HG03354 (cell line): ENCODE results near the gene TBXAS1.
A peak's percentile ranks its signal among the peaks of the same experiment; 100 is the strongest.
"Not testable (repeated sequence)": the region's sequence is repeated elsewhere in the genome, so short reads cannot be mapped to it uniquely, and the experiment has no call there.

Experiments
- ATAC-seq: cut with Tn5 transposase; IDR thresholded peaks from one replicate; pipeline ENCODE4 v1.9.1; 2021; ENCODE audit warnings: mild to moderate bottlenecking; ENCODE audit not compliant: unreplicated experiment, poor library complexity, severe bottlenecking

Gene TBXAS1

DNA sequence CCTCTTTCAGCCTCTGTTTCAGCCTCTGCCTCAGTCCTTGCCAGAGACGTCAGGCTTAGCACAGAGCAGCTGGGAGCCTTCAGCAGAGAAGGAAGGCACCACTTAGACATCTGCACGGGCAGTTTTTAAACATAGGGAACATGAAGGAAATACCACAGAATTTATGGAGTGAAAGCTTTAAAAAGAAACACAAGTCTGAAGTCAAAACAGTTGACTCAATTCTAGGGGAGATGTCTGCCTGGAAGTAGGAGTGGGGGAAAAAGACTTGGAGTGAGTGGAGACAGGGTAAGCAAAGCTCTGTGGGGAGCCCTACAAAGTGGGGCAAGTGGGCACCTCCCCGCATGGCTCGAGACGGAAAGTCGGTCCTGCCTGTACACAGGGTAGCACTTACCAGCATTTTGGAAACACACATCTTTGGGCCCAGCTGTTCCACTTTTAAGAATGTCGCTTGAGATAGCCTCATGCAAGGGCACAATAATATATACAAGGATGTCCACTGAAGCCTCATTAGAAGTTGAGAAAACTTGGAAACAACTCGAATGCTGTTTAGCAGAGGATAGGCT lies 5.0 kb upstream of the TBXAS1 start:
- no peak for ATAC-seq

DNA sequence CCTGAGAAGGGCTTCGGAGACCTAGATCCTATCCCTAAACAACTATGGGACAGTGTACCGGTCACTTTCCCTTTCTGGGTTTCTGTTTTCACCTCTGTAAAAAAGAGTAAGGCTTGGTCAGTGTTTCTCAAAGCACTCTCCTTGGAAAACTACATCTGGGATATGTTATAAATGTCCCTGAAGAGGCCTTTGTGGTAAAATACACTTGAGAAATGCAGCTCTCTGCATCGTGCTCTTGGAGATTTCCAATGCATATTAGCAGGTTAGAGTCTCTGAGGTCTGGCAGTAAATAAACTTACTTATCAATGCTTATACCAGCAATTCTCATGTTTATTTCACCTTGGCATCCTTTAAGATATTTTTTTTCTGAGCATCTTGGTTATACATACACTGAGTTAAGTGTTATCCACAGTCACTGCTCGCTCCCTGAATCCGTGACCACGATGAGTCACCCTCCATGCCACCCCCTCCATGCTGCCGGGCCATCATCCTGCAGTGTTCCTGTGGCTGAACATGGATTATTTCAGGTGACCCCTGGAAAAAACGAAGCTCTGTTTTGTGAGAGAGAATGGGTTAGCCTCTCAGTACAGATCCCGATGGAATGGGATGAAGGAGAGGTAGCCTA lies 3.3 kb upstream of the TBXAS1 start:
- no peak for ATAC-seq

DNA sequence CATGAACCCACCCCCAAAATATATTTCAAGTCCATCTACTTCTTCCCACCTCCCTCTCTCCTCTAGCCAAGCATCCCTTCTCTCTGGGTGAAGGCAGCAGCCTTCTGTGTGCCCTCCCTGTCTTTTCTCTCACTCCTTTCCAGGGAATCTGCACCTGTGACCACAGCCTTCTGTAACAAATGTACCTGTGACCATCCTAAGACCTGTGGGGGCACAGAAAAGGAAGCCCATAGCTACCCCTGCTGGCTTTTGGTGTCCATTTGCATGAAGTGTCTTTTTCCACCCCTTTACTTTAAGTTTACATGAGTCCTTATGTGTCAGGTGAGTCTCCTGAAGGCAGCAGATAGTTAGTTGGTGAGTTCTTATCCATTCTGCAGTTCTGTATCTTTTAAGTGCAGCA lies 2.0 kb upstream of the TBXAS1 start:
- ATAC-seq, result no peak

DNA sequence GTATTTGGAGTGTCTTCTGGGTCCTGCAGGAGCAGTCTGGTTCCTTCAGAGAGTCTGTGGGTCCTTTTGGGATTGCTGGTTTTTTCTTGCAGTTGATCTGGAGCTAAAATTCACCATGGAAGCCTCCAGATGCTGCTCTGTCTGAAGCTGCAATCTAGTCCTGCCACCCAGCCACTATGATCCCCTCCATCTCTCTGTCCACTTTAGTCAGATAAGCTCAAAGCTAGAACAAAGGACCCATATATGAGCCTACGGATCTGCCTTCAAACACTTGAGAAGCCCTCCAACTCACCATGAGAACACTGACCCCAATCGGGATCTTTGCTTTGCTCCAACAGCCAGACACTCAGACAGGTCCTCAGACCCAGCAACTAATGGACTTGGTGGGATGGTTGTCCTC lies 618 bp upstream of the TBXAS1 start:
- ATAC-seq, result no peak

DNA sequence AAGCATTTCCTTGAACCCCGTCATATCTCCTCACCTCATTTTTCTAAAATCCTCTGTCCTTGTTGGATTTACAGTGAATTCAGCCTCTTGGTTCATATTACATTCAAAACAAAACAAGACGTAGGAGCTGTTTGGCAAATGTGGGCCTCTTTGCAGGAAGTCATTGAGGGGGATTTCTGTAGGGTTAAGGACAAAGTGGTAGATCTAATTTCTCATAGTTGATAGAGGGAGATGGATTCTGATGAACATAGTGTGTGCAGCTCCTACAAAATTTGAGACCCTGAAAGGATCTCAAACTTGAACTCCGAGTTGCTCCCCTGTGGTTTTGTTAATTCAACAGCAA lies 682 bp downstream of the TBXAS1 start:
- peak; percentile 24 for ATAC-seq

DNA sequence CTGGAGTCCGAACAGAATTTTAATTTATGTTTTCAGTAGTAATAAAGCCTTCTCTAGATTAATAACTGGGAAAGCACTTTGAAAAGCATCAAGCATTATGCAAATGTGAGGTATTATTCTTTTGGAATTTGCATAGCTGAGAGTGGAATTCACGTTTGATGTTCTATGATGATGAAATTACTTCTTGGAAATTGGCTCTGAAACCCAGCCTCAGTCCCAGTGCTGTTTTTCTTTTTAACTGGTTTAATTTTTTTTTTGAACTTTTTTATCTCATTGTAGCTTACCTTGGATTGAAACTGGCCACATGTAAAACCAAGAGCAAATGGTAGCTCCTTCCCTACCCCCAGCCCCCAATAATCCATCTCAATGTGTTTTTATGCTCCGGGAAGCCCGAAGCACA lies 1.2 kb downstream of the TBXAS1 start:
- ATAC-seq, result no peak

DNA sequence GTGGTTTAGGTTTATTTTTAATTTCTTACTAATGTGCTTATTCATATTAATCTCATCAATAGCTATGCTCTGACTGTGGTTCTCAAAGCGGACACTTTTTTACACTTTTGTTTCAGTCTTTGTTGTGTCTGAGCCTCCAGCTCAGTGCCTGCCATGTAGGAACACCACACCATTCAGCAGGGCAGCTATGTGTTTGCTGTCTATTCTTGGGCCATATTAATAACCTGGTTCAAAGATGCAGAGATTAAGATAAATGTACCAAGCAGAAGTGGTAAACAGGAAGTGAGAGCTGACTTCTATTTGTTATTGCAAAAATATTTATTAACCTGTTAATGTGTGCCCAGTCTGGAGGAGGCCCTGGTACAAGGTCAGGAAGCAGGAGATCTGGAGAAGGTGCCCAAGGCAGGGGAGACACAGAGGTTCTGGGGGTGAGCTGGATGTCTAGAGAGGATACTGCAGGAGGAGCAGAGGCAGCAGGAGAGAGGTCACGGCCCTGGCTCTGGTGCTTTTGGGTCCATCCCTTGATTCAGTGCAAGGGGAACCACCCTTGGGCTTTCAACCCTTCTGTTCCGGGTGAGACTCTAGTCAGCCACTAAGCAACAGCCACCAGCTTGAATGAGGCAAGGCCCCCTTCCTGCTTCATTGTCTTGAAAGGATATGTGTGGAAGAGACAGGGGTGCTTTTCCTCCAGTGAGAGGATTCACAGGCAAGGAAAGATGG lies 1.9 kb downstream of the TBXAS1 start:
- ATAC-seq, result peak; percentile 59

DNA sequence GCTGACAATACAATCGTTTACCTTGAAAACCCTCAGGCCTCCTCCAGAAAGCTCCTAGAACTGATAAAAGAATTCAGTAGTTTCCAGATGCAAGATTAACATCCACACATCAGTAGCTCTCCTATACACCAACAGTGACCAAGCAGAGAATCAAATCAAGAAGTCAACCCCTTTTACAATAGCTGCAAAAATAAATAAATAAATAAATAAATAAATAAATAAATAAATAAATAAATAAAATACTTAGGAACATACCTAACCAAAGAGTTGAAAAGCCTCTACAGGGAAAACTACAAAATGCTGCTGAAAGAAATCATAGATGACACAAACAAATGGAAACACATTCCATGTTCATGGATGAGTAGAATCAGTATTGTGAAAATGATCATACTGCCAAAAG lies 6.8 kb downstream of the TBXAS1 start:
- ATAC-seq, result not testable (repeated sequence)

DNA sequence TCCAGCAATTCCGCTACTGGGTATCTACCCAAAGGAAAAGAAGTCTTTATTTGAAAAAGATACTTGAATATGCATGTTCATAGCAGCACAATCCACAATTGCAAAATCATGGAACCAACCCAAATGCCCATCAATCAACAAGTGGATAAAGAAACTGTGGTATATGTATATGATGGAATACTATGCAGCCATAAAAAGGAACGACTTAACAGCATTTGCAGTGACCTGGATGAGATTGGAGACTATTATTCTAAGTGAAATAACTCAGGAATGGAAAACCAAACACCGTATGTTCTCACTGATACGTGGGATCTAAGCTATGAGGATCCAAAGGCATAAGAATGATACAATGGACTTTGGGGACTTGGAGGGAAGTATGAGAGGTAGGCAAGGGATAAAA lies 8.2 kb downstream of the TBXAS1 start:
- ATAC-seq, result not testable (repeated sequence)

DNA sequence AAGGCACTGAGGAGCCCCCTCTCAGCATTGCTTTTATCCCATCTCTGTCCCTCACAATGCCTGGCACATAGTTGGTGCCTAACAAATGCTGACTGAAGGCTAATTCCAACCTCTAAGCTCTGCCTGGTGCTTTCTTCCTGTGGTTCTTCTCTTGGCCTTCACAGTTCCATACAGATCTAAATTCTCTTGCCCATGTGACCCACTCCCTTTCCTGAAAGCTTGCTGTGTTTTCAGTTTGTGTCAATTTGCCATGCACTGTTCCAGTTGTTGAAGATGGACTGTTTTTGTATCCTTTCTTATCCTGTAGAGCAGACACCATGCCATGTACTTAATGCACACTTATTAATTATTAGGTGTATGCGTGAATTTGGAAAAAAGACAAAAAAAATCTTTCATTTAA lies 9.2 kb downstream of the TBXAS1 start:
- ATAC-seq, result no peak

DNA sequence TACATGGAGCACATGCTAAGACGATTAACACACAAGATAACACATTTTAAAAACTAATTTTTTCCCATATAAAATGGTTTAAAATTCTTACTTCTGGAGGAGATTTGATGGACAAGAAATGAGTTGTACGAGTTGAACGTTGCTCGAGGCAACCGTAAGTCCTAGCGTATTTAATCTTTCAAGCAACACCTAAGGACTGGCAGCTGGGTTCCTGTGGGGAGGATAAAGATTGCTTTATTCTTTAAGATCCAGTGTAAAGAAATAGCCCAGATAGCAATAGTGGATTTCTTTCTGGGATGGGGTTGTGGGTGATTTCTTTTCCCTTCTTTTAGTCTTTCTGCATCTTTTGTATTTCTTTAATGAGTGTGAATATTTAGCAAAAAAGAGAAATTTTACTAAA lies 9.8 kb downstream of the TBXAS1 start:
- ATAC-seq, result no peak

DNA sequence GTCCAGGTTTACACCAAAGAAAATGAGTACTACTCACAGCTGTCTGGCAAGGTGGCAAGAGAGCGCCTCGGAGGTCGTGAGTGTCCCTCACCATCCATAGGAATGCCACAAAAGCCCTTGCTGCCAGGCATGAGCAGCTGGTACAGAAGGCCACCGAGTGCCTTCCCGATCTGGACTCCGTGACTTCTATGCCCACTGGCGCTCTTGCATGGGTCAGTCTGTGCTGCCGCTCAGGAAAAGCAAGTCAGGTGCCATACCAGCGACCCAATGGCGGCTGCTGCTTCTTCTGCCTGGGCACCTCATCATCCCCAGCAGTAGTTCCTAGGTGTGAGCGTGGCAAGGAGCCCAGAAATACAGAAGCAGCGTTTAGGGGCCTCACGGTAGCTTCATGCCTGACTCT lies 11.7 kb downstream of the TBXAS1 start:
- ATAC-seq, result no peak

DNA sequence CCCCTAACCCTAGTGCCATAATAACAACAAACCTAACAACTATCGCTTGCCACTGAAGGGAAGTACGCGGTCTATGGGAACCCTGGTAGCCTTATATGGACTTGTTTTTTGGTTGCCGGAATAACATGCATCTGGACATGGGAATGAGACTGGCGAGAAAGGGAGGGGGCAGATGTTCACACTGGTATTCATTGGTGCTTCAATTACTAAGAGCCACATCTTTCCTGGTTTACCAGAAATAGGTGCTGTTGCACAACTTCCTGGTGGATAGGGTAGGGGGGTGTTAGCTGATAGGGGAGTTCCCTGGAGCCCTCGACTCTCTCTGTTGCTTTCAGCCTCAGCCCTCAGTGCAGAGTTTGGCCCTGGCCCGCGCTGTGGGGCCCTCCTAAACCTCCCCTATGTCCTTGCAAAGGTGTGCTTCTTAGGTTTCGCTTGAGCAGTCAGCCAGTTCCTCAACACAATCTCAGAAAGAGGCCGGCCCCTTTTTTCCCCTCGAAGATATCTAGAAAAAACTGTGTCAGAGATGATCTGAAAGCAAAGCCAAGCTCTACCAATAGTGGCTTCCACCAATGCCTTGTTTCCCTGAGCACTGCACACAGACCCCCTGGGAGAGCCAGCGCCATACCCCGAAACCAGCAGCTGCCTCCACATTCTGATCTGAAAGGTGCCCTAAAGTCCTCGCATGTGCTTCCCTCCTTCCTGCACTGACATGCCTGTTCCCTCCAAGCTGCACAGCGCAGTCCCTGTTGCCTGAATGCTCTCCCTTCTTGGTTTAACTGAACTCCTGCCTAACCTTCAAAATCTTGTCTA lies 13.5 kb downstream of the TBXAS1 start:
- ATAC-seq, result peak; percentile 80

DNA sequence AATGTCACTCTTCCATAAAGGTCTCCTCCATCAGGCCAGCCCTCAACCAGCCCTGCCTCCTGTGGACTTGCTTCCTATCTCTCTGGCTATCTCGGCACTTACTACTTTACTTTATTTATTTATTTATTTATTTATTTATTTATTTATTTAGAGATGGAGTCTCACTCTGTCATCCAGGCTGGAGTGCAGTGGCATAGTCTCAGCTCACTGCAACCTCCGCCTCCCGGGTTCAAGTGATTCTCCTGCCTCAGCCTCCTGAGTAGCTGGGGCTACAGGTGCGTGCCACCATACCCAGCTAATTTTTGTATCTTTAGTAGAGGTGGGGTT lies 14.1 kb downstream of the TBXAS1 start:
- ATAC-seq, result not testable (repeated sequence)

DNA sequence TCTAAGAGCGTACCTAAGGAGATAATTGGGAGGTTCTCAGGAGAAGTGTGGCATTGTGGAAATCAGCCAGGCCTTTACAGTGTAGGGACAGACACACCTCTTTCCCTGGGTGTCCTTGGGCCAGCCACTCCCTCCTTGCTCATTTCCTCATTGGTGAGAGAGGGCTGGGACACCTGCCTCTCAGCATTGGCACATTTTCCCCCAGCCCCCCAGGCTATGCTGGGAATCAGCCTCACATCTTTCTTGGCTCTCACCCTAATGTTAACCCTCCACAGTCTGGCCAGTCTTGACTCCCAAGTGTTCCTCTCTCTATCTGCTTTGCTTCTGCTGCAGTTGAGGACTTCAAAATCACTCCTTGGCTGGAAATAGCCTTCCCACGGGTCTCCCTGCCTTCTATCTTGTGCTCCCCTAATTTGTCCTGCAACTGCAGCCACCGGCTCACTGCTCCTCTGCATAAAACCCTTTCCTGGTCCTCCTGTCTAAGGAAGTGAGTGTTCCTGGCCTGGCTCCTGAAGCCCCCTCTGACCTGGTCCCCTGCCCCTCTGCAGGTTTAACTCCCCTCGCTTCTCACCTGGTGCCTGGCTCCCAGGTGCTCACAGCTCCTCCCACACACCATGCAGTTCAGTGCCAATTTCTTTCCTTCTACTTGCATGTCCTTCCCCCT lies 15.8 kb downstream of the TBXAS1 start:
- no peak for ATAC-seq

DNA sequence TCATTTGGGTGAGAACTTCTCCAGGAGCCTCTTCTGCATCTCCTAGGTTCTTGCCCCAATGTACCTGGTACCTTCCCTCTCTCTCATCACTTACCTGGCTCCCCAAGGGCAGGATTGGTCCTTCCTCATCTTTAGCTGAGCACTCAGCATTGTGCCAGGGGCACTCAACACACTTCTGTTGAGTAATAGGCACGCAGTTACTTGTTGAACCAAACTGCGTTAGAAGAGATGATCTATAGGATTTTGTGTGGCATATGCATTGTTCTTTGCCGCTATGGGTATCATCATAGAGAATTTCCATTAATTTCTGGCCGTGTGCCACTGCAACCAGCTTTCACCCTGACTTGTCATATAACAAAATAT lies 16.4 kb downstream of the TBXAS1 start:
- no peak for ATAC-seq

DNA sequence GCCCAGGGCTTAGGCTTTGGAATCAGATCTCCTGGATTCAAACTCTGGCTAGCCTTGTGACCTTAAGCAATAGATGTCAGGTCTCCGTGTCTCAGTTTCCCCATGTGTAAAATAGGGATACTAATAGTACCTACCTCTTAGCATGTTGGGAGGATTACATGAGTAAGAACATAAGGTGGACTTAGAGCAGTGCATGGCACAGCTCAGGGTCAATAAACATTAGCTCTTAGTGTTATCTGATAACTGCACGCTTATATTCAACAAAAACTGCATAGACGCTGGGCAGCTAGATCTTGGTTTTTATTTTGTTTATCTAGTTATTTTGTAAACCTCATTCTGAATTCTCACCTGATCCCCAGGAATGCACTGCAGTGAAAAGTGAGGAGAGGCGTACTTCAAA lies 17.2 kb downstream of the TBXAS1 start:
- ATAC-seq, result no peak

DNA sequence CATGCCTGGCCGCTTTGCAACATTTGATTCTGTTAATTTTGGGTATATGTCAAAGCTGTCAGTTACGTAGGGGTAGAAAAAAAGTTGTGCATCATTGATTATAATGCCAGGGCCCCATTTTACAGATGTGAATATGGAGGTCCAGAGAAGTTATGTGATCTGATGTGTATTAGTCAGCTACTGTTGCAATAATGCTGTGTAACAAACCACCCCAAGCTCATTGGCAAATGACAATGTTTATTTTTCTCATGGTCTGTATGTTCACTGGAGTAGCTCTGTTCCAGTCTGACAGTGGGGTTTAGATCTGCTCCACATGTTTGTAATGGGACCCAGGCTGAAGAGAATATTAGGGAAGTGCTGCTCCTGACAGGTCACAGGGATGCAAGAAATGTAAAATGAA lies 19.2 kb downstream of the TBXAS1 start:
- ATAC-seq, result no peak

DNA sequence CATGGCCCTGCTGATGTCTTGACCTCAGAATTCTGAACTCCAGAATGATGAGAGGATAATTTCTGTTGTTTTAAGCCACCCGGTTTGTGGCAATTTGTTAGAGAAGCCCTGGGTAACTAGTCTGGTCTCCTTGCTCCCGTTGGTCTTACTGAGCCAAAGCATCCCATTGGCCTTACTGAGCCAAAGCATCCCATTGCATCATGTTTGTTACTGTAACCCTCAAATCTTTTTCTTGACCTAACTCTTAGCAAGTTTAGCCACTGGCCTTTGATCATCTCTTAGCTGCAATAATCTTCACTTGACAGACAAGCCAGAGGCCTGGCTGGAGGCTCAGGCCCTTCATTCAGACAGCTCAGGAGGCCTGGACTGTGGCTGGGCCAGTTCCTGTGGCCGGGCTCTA lies 21.8 kb downstream of the TBXAS1 start:
- no peak for ATAC-seq

DNA sequence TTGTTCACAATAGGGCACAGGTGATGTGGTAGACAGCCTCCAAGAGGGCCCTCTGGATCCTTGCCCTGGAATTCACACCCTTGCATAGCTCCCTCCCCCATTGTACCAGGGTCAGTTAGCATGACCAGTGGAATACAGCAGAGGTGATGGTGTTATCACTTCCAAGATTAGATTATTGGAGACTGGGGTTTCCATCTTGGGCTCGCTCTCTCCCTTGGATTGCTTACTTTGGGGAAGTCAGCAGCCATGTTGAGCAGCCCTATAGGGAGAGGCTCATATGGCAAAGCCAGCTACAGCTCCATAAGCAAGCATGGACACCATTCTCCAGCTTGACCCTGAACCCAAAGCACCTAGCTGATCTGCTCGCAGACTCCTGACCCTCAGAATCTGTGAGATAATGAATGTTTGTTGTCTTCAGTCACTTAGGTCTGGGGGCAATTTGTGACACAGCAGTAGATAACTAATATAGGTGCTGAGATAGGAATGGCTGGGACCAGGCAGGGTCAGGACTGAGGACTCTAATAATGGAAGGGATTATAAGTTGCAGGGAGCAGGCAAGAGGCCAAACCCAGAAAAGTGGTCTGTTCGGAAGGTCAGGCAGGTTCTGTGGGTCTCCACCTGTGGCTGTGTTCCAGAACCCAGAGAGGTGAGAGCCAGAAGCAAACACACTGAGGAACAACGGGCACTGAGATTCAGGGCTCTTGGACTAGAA lies 22.9 kb downstream of the TBXAS1 start:
- no peak for ATAC-seq
